Measurements from ENCODE around the gene QRICH1.

DNA sequence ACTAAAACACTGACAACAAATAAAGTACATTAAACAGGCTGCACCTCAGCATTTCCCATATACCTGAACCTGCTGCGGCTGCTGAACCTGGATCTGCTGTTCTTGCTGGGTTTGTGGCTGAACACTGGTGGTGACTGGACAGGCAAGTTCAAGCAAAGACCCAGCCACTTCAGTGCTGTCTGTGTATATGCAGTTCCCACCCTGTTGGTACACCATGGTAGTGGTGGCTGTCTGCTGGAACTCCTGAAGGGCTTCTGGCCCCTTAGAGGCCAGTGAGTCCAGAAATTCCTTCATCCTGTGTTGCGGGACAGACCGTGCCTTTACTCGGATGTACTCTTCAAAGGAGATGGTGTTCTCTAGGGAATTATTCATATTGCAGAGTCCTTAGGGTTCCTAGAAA is 17.2 kb downstream of the QRICH1 start:
- TF ChIP-seq POLR2A (IDR thresholded peaks at IDR 0.05), result no peak
- TF ChIP-seq CTCF (IDR thresholded peaks at IDR 0.05), result no peak
